K562 (cell line): ENCODE measurements around the gene CAPN2. TPM values are rescaled to one million over a fixed set of nuclear protein-coding genes. Genes with fewer than 3 reads are reported as not detected.

Source experiments
- ARID1B ChIP-seq: fragments of 450-650 bp; IDR thresholded peaks from 2 replicates; pipeline ENCODE4 v1.6.1; 2016; ENCODE audit warnings: antibody characterized with exemption, mild to moderate bottlenecking, inconsistent platforms
- ATF4 ChIP-seq: fragments of 450-650 bp; formaldehyde crosslinking; IDR thresholded peaks from 2 replicates; pipeline ENCODE4 v1.4.0; 2022; ENCODE audit warnings: mild to moderate bottlenecking, moderate library complexity
- BDP1 ChIP-seq: IDR thresholded peaks from 3 replicates; pipeline ENCODE4 v1.6.1; 2011; ENCODE audit not compliant: insufficient read length, insufficient read depth
- CHAMP1 ChIP-seq: fragments of 450-650 bp; IDR thresholded peaks from 2 replicates; pipeline ENCODE4 v1.6.1; 2016; ENCODE audit warnings: mild to moderate bottlenecking
- CHD2 ChIP-seq: IDR thresholded peaks from 2 replicates; pipeline ENCODE4 v1.6.1; 2011; ENCODE audit warnings: low read depth, low read length
- CREB5 ChIP-seq: fragments of 250-450 bp; sonication (Bioruptor Pico); IDR thresholded peaks from 2 replicates; pipeline ENCODE4 v1.5.0; 2020; ENCODE audit warnings: mild to moderate bottlenecking
- EHMT2 ChIP-seq: fragments of 450-650 bp; IDR thresholded peaks from 2 replicates; pipeline ENCODE4 v1.6.1; 2018; ENCODE audit warnings: antibody characterized with exemption
- ETV6 ChIP-seq, 3 experiments: fragments of 150-350 bp in 1 of 3; sonication (generic) in 1 of 3; formaldehyde crosslinking in 1 of 3; IDR thresholded peaks; 2 replicates each; pipeline versions ENCODE4 v1.6.1 to v1.8.0; 2014 to 2022; ENCODE audit warnings: borderline replicate concordance in 2 of 3, low read depth in 2 of 3, antibody characterized with exemption in 1 of 3, low read length in 1 of 3, mild to moderate bottlenecking in 1 of 3, missing genetic modification reagents in 1 of 3
- HEY1 ChIP-seq: fragments of 250-450 bp; sonication (Bioruptor Pico); IDR thresholded peaks from 2 replicates; pipeline ENCODE4 v1.5.0; 2020; ENCODE audit warnings: mild to moderate bottlenecking, moderate library complexity, borderline replicate concordance
- KLF1 ChIP-seq: fragments of 450-650 bp; IDR thresholded peaks from 2 replicates; pipeline ENCODE4 v1.6.1; 2016; ENCODE audit warnings: missing genetic modification characterization, missing compliant biosample characterization
- MAX ChIP-seq: sonication (generic); formaldehyde crosslinking; IDR thresholded peaks from 2 replicates; pipeline ENCODE4 v1.9.0; 2022; ENCODE audit warnings: mild to moderate bottlenecking, missing genetic modification reagents
- POLR2AphosphoS5 ChIP-seq: IDR thresholded peaks from 2 replicates; pipeline ENCODE4 v1.6.1; 2011; ENCODE audit warnings: mild to moderate bottlenecking, low read depth, low read length, moderate library complexity; ENCODE audit not compliant: control insufficient read depth, insufficient read depth
- SMARCA4 ChIP-seq: fragments of 450-650 bp; IDR thresholded peaks from 2 replicates; pipeline ENCODE4 v1.6.1; 2016
- SRSF9 ChIP-seq: fragments of 200-400 bp; formaldehyde crosslinking; IDR thresholded peaks from 2 replicates; pipeline ENCODE4 v1.6.1; 2017; ENCODE audit warnings: low read depth, low read length, borderline replicate concordance
- TBL1XR1 ChIP-seq, 2 experiments: IDR thresholded peaks; 2 replicates each; pipeline ENCODE4 v1.6.1; 2012; ENCODE audit warnings: improper control_type of control experiment in 2 of 2, low read length in 2 of 2, mild to moderate bottlenecking in 1 of 2
- TFAP4 ChIP-seq: sonication (generic); formaldehyde crosslinking; IDR thresholded peaks from 2 replicates; pipeline ENCODE4 v1.8.0; 2022; ENCODE audit warnings: missing genetic modification reagents, mild to moderate bottlenecking, moderate library complexity, borderline replicate concordance
- WHSC1 ChIP-seq: IDR thresholded peaks from one replicate; pipeline ENCODE4 v1.6.1; 2012; ENCODE audit warnings: low read length, control low read depth, inconsistent platforms
- XRCC4 ChIP-seq: IDR thresholded peaks from one replicate; pipeline ENCODE4 v1.6.1; 2011; ENCODE audit not compliant: insufficient read depth, insufficient read length; ENCODE audit errors: extremely low read depth
- YBX1 ChIP-seq: fragments of 450-650 bp; IDR thresholded peaks from 2 replicates; pipeline ENCODE4 v1.7.1; 2016; ENCODE audit warnings: mild to moderate bottlenecking
- ZNF277 ChIP-seq: fragments of 250-450 bp; sonication (Bioruptor Pico); IDR thresholded peaks from 2 replicates; pipeline ENCODE4 v1.8.0; 2022; ENCODE audit warnings: inconsistent platforms, mild to moderate bottlenecking, moderate library complexity, borderline replicate concordance
- ZNF717 ChIP-seq: fragments of 250-450 bp; sonication (Bioruptor Pico); IDR thresholded peaks from 2 replicates; pipeline ENCODE4 v1.5.0; 2021
- polyA plus RNA-seq, 8 experiments: library from polyadenylated mRNA; depleted of rRNA in 4 of 8; stranded (reverse) in 5 of 8; unstranded in 3 of 8; fragments of >200 nt; fragmentation: Nextera tagmentation in 2 of 8; fragmentation: Illumina TruSeq in 1 of 8; extraction: Ambion mirVana in 2 of 8; extraction: Trizol in 1 of 8; gene quantifications; 2 replicates each; pipeline versions ENCODE4 v1.2.1 to v1.2.3, GENCODE V29; 2011 to 2014; ENCODE audit warnings: inconsistent platforms in 1 of 8, missing spikeins in 1 of 8
- total RNA-seq, 7 experiments: library from RNA; depleted of rRNA in 6 of 7; stranded (reverse); fragments of >200 nt in 6 of 7; fragmentation: Illumina TruSeq in 2 of 7; extraction: Trizol in 2 of 7; gene quantifications; 2 replicates each; pipeline versions ENCODE4 v1.2.1 to v1.2.3, GENCODE V29; 2011 to 2021; ENCODE audit warnings: low replicate concordance in 1 of 7

The CAPN2 gene
- total and polyA plus RNA-seq, 9 of the 15 experiments (the other 6 are each of a cell fraction or from before 2014, with no cell fraction given): 24.6 to 157 (median 101) TPM

- TF ChIP-seq YBX1 (no peak), ARID1B (peak; percentile 99), SRSF9 (no peak), ZNF277 (CRISPR knock-in tag) (no peak), EHMT2 (peak; percentile 82; the same call in 1 of the 2 replicates), XRCC4 (no peak), POLR2AphosphoS5 (peak; percentile 98), ETV6 (IDR thresholded peaks at IDR 0.05; ENCODE audit: borderline replicate concordance in 1 of 2, low read depth in 2 of 2, low read length in 1 of 2) (peak in 1 of 2 experiments; percentile 72; a peak in 1 of 4 replicates), ETV6 (CRISPR knock-in tag; IDR thresholded peaks at IDR 0.05; ENCODE audit: borderline replicate concordance) (no peak), MAX (CRISPR knock-in tag) (peak; percentile 56), TFAP4 (CRISPR knock-in tag) (peak; percentile 19; the same call in 1 of the 2 replicates), CHD2 (no peak), HEY1 (CRISPR knock-in tag) (peak; percentile 64; the same call in 1 of the 2 replicates), BDP1 (no peak), TBL1XR1 (IDR thresholded peaks at IDR 0.05; ENCODE audit: low read length in 2 of 2) (peak in 1 of 2 experiments; percentile 94; a peak in 2 of 4 replicates), KLF1 (no peak), WHSC1 (no peak), SMARCA4 (peak; percentile 99), CREB5 (CRISPR knock-in tag) (no peak), ZNF717 (CRISPR knock-in tag) (no peak), CHAMP1 (peak; percentile 97), ATF4 (CRISPR knock-in tag) (peak; percentile 88)
Observed at GRCh38 chr1:223788746-223789415, 76.5 kb downstream of the CAPN2 start (continued).
